Measurements from ENCODE around the gene MOBP.

DNA sequence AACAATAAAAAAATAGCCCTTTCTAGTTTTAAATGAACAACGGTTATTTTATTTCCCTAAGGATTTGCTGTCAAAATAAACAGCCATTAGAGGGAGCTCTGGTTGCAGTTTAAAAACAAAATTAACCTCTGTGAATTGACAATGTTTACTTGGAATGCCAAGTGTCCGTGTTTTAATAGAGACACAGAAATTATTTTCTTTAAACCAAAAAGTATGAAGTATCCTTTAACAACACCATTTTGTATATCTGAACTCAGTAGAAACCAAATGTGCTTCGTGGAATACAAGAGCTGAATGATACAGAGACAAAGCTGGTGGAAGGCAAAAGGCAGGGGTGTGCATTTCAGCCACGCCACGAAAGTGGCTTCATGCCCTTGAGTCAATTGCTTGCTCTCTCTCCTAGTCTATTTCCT lies 74.4 kb downstream of the MOBP start:
- TF ChIP-seq POLR2A (IDR thresholded peaks at IDR 0.05; ENCODE audit: low read depth, low read length): no peak
- no peak for TF ChIP-seq POLR2AphosphoS5 (IDR thresholded peaks at IDR 0.05; ENCODE audit: low read depth, low read length)
- TF ChIP-seq TAF1 (IDR thresholded peaks at IDR 0.05; ENCODE audit: borderline replicate concordance, low read depth, low read length): no peak

Data from GM12892 (cell line).